GM18867 (cell line): ENCODE data around the gene RASAL2.
"Not testable (repeated sequence)": the region's sequence is repeated elsewhere in the genome, so short reads cannot be mapped to it uniquely, and the experiment has no call there.

Experiments used
- ATAC-seq: cut with Tn5 transposase; IDR thresholded peaks from one replicate; pipeline ENCODE4 v1.9.1; 2021; ENCODE audit warnings: mild to moderate bottlenecking, moderate library complexity; ENCODE audit not compliant: unreplicated experiment

RASAL2 gene

DNA sequence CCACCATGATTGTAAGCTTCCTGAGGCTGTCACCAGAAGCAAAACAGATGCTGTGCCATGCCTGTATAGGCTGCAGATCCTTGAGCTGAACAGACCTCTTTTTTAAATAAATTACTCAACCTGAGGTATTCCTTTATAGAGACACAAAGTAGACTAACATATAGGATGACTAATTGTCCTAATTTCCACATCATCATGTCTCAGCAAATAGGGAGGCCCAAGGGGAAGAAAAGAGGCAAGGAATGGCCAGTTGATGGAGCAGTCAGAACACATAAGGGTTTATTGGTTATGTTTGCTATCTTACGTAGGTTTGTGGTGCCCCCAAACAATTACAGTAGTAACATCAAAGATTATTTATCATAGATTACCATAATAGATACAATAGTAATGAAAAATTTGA, 126.2 kb downstream of the RASAL2 start:
- ATAC-seq, result no peak

DNA sequence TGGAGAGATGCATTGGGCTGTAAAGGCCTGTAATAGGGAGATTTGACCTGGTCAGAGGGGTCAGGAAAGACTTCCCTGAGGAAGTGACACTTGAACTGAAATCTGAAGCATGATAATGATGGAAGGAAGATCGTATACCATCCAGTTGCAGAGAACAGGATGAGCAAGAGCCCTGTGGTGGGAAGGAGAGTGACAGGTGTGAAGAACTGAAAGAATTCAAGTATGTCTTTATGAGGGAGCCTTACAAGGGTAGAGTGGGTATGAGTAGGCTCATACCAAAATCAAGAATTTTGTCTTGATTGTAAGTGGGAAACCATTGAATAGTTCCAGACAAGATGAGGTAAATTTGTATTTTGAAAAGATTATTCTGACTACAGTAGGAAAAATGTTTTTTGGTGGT, 129.4 kb downstream of the RASAL2 start:
- no peak for ATAC-seq

DNA sequence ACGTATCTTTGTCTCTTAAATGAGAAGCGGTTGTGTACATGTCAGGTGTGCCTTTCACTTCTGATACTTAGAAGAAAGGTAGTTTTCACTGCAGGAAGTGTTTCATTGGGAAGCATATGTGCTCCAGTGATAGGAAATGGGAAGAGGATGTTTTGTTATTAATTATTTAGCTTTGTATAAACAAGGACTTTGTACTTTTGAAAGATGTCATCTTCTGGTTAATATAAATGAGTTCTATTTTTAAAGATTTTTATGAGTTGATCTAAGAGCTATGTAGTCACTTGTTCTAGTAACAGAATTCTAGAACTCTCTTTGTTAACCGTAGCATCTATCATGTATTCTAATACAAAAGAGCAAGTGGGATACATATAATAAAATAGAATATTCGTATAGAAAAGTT, 130.5 kb downstream of the RASAL2 start:
- ATAC-seq, result no peak

GRCh38 chr1:178230881-178231409, 137.0 kb downstream of the RASAL2 start:
- ATAC-seq, result no peak

GRCh38 chr1:178232108-178232507, 138.2 kb downstream of the RASAL2 start:
- ATAC-seq, result no peak

- ATAC-seq, result no peak
Measured at GRCh38 chr1:178232949-178233348, 139.0 kb downstream of the RASAL2 start.

GRCh38 chr1:178237121-178237520, 143.2 kb downstream of the RASAL2 start:
- no peak for ATAC-seq

- ATAC-seq, result no peak
Measured at GRCh38 chr1:178238722-178239510, 145.0 kb downstream of the RASAL2 start.

DNA sequence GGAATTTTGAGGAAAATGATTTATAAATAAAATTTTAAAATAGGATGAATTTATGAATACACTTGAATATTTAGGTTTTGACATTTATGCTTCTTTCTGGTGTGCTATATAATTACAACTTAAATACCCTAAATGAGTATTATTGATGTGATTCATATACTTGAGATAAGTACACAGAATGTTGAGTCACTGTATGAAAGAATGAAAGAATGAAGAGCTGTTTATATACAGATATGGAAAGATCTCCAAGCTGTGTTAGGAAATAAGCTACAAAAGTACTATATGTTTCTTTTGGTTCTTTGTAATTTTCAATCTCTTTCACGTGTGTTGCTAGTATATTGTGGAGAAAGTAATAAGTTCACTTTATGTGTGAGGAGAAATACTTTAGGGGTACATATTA, 147.2 kb downstream of the RASAL2 start:
- ATAC-seq, result no peak

- no peak for ATAC-seq
Measured at GRCh38 chr1:178241837-178242236, 147.9 kb downstream of the RASAL2 start.

DNA sequence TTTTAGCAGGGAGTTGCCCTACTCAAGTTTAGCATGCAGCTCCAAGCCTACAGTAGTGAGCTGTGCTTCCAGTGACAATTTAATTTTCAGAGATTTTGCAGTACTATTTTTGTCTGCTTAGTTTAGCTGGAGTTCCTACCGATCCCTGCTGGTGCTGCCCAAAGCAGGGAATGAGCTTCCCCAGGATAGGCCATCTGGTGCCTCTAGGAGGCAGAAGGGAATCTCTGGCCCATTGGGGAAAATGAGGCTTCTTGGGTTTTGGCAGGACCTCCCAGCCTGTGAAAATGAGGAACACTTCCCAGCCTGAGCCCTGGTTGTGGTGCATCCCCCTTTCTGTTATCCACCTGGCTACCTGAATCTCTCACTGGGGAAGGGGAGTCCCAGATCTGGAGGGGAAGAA, 149.2 kb downstream of the RASAL2 start:
- no peak for ATAC-seq

DNA sequence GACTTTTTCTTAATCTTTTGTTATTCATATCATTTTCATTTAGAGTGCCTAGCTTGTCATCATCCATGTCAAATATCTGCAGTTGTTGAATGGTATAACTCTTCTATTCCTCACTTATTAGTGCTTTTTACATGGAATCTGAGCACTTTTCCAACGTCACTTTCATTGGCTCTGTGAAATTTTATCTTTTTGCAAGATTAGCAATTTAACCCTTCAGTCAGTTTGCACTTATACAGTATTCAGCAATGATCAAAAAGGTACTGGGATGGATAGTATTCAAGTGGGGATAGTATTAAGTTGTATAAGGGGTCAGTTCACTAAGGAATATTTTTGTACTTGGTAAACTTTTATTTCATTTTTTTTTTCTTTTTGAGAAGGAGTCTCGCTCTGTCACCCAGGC, 150.0 kb downstream of the RASAL2 start:
- no peak for ATAC-seq

DNA sequence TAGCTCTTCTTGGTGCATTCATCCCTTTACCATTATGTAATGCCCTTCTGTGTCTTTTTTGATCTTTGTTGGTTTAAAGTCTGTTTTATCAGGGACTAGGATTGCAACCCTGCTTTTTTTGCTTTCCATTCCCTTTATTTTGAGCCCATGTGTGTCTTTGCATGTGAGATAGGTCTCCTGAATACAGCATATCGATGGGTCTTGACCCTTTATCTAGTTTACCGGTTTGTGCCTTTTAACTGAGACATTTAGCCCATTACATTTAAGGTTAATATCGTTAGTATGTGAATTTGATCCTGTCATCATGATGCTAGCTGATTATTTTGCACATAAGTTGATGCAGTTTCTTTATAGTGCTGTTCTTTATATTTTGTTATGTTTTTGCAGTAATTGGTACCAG, 154.4 kb downstream of the RASAL2 start:
- ATAC-seq, result not testable (repeated sequence)

DNA sequence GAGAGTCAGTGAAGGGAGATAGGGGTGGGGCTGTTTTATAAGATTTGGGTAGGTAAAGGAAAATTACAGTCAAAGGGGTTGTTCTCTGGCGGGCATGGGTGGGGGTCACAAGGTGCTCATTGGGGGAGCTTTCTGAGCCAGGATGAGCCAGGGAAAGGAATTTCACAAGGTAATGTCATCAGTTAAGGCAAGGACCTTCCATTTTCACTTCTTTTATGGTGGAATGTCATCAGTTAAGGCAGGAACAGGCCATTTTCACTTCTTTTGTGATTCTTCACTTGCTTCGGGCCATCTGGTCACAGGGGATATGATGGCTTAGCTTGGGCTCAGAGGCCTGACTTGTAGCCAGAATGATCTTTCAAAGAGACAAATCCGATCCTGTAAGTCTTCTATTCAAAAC, 159.7 kb downstream of the RASAL2 start:
- not testable (repeated sequence) for ATAC-seq

DNA sequence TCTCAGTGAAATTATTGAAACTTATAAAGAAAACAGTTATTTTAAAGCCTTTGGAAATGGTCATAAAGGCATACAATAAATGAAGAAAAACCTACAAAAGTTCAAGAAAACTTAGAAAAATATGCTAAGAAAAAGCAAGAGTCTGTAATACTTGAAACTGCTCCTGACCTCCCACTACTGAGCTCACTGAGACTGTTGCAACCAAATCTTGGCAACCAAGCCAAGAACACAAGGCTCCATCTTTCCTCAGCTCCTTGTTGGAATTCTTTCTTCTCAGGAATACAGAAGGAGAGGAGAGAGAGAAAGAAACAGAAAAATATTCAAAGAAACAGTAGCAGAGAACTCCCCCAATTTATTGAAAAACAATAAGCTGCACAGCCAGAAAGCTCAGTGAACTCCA, 160.5 kb downstream of the RASAL2 start:
- no peak for ATAC-seq

GRCh38 chr1:178258536-178258935, 164.6 kb downstream of the RASAL2 start:
- no peak for ATAC-seq

DNA sequence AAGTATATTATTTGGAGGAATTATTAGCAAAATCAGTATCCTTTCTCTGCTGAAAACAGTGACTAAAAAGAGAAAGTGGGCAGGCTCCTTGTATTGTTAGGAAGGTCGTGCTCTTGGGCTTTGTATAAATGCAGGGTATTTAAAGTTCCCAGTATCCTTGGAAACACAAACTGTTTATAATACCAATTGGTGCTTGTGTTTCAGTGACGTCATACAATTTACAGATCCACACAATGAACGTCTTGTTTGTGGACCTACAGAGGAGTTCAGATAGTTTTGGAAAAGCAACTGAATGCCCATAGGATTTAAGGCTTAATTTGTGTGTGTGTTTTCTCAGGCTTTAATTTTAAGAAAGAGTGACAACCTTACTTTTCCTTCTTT, 168.2 kb downstream of the RASAL2 start:
- no peak for ATAC-seq

DNA sequence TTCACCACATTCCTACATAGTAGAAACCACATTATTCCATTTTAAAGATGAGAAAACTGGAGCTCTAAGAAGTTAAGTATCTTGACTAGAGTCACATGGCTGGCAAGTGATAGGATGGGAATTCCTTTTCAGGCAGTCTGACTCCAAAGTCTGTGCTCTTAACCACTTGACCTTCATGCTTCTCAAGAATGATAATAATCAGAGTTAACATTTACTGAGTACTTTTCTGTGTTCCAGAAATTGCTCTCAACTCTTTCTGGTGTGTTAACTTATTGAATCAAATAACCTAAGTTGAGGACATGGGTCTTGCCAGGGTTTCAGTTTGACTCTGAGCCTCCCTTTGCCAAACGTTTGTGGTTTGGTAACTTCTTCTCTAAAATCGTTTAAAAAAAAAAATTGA, 169.4 kb downstream of the RASAL2 start:
- ATAC-seq, result no peak

DNA sequence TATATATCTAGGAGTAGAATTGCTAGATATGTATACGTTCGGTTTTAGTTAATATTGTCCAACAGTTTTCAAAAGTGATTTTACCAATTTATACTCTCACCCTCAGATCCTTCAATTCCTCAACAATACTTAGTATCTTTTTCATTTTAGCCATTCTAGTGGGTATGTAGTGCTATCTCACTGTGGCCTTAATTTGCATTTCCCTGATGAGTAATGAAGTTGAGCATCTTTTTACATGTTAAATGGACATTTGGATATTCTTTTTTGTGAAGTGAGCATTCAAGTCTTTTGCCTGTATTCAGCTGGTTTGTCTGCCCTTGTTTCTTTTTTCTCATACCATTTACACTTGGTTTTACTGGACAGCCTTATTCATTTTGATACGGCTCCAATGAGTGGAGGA, 172.2 kb downstream of the RASAL2 start:
- ATAC-seq, result no peak

GRCh38 chr1:178266619-178267066, 172.7 kb downstream of the RASAL2 start:
- ATAC-seq, result no peak

- no peak for ATAC-seq
Measured at GRCh38 chr1:178267646-178268094, 173.8 kb downstream of the RASAL2 start.

- no peak for ATAC-seq
Measured at GRCh38 chr1:178271471-178271870, 177.6 kb downstream of the RASAL2 start.
